Measurements from ENCODE around the gene RENBP.

Gene RENBP

DNA sequence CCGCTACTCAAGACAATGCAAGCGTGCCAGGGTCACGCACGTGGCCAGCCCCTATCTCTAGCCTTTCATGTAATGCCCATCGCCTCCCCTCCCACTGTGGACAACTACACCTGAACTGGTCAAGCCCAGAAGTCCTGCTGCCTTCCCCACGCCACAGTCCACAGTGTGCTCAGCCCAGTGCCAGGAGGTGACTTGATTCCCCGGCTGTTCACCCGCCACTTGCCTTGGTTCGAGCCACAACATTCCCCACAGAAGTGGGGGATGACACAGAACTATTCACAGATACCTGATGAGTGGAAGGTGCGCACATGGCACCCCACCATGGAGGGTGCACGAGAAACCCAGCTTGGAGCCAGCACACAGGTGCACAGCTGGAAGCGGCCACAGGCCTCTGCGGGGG, 25.2 kb downstream of the RENBP start:
- DNase-seq (ENCODE audit: low spot score), result no peak

DNA sequence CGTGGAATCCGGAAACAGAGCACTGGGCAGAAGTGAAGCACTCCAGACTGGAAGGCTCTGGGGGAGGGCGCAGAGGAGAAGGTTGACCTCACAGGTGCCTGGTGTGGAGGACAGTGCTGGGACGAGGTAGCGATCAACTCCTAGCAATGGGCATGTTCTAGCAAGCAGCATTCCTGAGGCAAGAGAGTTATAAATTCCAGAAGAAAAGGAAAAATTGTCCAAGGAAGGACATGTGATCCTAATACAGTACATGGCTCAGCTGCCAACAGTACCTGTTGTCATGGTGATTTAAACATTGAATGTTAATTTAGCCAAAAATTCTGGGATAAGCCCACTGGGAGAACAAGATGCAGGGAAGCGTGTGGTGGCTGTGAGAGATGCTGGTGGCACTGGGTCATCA, 26.6 kb downstream of the RENBP start:
- DNase-seq (ENCODE audit: low spot score), result no peak

DNA sequence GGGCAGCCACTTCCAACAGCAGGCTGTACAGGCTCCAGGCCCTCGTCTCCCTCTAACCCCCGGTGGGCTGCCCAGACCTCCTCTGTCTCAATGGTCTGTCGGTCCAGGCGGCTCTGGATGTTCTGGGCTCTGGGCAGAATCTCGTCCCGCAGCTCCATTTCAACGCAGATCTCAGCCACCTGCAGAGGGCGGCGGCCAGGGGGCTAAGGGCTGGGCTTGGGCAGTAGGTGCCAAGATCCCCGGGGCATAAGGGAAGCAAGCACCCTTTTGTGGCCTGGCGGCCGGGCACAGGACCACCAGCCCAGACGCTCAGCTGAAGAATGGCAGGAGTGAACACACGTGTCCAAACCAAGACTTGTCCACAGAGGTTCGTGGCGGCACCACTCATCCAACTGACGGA, 30.7 kb downstream of the RENBP start:
- no peak for DNase-seq (ENCODE audit: low spot score)

DNA sequence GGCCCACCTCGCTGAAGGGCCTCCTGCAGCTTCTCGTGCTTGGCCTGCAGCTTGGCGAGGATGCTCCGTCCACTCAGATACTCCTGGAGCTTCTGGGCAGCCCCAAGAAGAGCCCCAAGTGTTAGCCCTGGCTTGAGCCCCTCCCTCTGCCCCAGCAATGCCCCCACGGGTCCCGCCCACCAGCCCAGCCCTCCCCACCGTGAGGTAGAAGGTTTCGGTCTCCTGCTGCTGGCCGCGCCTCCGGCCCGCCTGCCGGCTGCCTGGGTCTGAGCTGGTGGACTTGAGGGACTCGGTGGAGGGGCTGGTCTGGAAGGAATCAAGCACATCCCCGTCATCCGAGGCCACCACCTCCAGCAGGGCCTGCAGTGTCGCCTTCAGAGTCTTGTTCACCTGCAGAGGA, 31.2 kb downstream of the RENBP start:
- DNase-seq (ENCODE audit: low spot score), result no peak

DNA sequence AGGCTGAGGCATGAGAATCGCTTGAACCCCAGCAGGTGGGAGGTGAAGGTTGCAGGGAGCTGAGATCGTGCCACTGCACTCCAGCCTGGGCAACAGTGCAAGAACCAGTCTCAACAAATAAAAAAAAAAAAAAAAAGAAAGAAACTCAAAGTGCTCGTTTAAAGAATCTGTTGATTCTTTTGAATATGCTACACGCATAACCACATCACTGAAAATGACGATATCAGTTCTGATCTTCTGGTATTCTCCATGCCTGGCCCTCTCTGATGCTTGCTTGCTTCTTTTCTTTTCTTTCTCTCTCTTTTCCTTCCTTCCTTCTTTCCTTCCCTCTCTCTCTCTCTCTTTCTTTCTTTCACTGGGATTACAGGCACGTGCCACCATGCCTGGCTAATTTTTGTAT, 32.6 kb downstream of the RENBP start:
- DNase-seq (ENCODE audit: low spot score), result no peak

DNA sequence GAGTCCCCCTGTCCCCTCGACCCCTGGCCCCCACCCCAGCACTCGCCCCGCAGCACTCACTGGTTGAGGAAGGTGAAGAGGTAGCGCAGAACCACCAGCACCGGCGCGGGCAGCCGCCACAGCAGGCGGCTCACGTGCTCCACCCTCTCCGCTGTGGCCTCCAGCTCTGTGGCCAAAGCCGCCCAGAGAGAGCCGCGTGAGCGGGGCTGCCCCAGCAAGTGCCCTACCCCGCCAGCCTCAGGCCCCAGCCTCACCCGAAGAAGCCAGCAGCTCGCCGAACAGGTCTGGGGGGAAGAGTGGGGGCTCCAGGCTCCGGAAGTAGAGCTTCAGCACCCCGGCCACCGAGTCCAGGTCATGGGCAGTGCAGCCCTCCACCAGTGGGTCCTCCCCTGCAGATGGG, 34.0 kb downstream of the RENBP start:
- DNase-seq (ENCODE audit: low spot score), result no peak

DNA sequence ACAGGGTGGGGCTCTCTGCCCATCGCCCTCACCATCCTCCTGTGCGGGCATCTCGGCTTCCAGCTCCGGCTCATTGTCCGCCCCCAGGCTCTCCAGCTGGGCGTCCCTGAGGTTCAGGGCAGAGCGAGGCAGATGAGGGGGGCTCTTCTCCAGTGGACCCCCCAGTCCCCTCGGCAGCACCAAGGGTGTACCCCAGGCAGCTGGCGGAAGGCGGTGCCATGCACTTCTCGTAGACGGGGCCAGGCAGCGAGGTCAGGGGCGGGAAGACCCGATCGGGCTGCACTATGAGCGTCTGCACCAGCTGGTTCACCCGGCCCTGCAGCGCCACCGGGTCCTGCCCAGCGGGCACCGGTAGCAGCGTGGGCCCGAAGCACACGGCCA, 34.5 kb downstream of the RENBP start:
- DNase-seq (ENCODE audit: low spot score), result no peak

DNA sequence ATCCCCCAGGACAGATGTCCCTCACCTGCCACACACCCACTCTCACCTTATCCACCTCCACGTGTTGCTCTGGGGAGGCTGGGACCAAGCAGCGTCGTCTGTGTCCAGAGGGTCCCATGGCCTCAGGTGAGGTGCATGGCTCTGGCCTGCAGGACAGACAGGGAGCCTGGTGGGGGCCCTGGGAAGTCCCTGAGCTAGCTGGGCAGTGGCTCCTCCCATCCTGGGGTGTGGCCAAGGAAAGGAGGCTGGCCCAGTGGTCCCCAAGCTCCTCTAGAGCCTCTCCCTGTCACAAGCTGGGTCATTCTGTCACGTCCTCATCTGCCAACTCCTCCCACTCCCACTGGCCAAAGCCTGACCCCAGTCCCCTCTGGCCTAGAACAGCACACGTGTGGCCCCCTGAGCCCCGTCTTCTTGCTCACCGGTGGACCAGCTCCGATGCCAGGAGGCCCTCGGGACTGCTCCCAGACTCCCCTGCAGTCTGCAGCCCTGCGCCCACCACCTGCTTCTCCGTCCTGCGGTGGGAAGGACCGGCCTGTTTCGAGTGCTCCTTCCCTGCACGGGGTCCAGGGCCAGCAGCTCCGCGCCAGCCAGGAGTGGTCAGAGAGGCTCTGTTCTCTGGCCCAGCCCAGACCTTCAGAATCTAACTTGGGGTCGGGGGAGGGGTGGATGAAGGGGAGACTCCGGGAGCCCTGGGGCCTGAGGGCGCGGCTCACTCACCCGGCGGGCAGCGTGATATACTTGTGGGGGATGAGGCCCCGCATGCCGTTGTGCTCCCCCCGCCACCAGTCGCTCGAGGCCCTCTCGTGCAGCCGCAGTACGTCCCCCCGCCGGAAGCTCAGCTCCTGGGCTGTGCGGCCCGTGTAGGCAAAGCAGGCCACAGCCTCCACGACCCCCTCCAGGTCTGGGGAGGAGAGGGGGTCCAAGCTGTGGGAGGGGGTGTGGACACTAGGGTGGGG, 35.1 kb downstream of the RENBP start:
- peak; percentile 46 for DNase-seq (ENCODE audit: low spot score)

DNA sequence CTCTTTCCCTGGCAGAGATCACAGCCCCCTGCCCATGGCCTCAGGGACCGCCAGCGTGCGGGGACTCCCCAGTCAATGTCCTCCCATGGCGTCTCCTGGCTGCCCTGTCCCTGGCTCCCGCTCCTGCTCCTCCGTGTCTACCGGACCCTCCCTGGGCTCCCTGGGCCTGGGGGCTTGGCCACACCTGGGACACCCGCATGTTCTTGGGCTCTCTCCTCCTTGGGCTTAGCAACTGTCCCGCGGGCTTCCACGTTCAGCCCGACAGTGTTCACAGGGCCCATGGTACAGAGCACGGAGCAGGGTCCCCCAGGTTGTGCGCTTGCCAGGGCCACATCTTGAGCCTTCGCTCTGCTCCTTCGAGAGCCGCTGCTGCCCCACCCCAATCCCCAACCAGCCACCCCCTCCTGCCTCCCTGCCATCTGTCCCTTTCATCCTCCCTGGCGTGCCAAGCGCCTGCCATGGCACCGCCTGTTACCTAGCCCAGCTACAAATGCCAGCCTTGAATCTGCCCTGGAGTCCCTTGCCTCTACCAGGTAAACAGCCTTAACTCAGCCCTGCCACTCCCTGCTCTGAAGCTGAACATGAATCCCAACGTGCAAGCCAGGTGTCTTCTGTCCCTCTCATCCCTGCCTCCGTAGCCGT, 36.1 kb downstream of the RENBP start:
- DNase-seq (ENCODE audit: low spot score), result no peak

DNA sequence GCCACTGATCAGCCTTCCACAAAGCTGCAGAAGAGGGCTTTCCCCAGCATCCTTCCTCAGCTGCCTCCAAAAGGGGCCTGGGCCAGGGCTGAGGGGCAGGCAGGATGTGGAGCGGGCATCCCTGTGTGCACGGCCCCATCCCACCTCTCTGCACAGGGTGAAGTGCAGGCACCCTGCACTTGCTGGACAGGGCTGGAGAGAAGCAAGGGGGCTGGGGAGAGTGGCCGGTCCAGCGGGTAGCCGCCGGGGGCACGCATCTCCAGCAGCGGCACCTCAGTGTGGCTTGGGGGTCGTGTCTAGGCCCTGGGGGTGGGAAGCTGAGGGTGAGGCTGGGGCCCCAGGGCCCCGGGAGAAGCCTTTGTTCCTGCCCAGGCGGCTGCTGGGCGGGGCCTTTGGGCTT, 37.0 kb downstream of the RENBP start:
- DNase-seq (ENCODE audit: low spot score), result no peak

DNA sequence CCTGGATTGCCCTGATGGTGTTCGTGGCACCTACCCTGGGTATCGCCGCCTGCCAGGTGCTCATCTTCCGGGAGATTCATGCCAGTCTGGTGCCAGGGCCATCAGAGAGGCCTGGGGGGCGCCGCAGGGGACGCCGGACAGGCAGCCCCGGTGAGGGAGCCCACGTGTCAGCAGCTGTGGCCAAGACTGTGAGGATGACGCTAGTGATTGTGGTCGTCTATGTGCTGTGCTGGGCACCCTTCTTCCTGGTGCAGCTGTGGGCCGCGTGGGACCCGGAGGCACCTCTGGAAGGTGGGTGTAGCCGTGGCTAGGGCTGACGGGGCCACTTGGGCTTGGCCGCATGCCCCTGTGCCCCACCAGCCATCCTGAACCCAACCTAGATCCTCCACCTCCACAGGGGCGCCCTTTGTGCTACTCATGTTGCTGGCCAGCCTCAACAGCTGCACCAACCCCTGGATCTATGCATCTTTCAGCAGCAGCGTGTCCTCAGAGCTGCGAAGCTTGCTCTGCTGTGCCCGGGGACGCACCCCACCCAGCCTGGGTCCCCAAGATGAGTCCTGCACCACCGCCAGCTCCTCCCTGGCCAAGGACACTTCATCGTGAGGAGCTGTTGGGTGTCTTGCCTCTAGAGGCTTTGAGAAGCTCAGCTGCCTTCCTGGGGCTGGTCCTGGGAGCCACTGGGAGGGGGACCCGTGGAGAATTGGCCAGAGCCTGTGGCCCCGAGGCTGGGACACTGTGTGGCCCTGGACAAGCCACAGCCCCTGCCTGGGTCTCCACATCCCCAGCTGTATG, 38.1 kb downstream of the RENBP start:
- DNase-seq (ENCODE audit: low spot score), result no peak

DNA sequence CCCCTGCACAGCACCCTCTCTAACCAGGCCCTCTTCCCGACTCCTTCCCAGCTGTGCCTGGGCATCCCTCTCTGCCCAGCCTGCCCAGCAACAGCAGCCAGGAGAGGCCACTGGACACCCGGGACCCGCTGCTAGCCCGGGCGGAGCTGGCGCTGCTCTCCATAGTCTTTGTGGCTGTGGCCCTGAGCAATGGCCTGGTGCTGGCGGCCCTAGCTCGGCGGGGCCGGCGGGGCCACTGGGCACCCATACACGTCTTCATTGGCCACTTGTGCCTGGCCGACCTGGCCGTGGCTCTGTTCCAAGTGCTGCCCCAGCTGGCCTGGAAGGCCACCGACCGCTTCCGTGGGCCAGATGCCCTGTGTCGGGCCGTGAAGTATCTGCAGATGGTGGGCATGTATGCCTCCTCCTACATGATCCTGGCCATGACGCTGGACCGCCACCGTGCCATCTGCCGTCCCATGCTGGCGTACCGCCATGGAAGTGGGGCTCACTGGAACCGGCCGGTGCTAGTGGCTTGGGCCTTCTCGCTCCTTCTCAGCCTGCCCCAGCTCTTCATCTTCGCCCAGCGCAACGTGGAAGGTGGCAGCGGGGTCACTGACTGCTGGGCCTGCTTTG, 38.9 kb downstream of the RENBP start:
- DNase-seq (ENCODE audit: low spot score), result no peak

DNA sequence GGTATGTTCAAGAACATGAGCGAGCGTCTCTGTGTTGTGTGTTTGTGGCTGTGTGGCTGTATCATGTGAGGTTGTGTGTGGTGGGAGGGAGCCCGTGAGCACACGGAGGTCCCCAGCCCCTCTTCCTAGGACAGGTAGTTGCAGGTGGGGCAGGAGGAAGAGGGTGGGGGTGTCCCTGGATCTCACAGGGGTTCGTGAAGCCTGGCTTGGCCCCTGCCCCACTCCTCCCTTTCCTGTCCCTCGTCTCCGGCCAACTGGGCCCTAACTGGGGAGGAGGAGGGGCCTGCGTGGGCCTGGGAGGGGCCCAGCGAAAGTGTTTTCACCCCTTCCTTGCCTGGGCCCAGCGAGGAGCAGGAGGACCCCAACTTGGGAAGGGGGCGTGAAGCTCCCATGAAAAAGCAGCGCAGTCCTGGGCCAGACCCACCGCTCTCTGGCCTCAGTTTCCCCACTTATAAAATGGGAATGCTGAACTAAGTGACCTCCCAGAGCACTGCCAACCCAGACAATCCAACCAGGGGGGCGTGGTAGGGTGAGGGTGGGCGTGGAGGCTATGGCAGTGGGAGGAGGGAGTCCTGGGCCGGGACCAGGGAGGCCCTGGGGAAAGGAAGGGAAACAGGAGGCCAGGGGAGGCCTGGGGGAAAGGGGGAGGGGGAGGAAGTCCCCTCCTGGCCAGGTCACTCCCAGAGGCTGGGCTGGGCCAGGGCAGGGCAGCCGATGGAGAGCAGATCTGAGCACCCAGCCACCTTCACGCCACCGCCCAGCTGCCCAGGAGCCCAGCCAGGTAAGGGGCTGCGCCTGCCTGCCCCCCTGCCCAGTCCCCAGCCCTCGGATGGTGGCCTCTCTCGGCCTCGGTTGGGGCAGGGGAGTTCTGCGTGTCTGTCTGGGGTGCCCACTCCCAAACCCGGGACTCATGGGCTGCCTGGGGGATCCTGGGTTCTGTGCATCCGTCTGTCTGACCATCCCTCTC, 40.2 kb downstream of the RENBP start, which contains the start of gene AVPR2:
Gene AVPR2, plus strand, starts transcription at position 683 of the 967 bp plus-strand sequence. CDS start 473 bp downstream, outside the sequence.
- peak; percentile 16 for DNase-seq (ENCODE audit: low spot score)

DNA sequence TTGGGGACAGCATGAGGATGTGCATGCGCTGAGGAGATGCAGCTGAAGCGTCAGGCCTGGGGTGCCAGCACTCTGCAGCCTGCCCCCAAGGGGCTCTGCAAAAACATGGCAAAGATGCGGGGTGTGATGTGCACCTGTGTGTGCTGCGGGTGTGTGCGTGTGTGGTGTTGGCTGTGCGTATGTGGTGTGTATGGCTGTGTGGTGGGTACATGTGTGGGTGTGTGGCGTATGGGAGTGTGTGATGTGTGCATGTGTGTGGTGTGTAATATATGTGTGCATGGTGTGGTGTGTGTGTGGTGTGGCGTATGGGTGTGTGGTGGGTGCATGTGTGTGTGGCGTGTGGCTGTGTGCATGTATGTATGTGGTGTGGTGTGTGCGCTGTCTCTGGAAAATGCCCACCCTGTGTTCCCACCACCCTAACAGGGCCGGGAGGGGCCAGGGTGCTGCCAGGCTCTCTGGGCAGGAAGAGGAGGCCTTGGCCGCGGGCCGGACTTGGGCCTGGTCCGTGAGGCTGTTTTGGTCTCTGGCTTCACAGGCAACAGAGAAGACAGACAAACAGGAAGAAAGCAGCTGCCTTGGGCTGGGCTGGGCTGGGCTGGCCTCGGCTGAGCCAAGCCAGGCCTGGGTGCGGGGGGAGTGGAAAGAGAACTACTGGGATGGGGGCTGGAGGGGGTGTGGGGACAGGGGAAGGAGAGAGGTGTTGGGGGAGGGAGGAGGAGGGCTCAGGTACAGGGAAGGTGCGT, 41.0 kb downstream of the RENBP start:
- DNase-seq (ENCODE audit: low spot score), result peak; percentile 30

DNA sequence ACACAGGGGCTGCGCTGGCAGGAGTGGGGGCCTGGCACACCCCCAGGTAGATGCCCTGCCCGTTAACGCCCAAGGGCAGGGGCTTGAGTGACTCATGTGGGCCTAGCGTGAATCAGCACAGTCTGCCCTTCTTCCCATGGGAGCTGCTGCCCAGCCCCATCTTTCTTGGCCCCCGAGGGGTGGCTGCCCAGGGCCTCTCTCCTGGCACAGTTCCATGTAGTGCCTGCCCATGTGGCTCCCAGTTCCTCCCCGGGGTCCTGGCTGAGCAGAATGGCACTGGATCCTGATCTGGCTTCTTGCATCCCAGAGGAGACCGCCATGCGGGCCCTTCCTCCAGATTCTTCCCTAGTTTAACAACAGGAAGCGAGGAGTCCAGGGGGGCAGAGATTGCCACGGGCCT, 42.1 kb downstream of the RENBP start:
- no peak for DNase-seq (ENCODE audit: low spot score)

DNA sequence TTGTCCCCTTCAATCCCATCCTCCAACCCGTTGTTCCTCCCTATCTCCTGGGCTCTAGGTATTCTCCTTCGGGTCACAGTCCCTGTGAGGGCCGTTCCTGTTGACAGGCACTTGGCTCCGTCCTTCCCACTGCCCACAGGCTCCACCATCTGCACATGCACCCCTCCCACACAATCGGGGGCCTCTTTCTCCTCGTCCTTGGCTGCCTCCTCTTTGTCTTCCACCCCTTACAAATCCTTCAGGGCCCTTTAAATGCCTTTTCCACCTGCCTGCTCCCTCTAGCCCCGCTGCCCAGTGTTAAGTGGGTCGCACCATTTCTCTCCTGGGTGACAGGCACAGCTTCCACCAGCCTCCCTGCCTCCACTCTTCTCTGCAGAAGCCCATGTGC, 42.7 kb downstream of the RENBP start:
- DNase-seq (ENCODE audit: low spot score), result no peak

DNA sequence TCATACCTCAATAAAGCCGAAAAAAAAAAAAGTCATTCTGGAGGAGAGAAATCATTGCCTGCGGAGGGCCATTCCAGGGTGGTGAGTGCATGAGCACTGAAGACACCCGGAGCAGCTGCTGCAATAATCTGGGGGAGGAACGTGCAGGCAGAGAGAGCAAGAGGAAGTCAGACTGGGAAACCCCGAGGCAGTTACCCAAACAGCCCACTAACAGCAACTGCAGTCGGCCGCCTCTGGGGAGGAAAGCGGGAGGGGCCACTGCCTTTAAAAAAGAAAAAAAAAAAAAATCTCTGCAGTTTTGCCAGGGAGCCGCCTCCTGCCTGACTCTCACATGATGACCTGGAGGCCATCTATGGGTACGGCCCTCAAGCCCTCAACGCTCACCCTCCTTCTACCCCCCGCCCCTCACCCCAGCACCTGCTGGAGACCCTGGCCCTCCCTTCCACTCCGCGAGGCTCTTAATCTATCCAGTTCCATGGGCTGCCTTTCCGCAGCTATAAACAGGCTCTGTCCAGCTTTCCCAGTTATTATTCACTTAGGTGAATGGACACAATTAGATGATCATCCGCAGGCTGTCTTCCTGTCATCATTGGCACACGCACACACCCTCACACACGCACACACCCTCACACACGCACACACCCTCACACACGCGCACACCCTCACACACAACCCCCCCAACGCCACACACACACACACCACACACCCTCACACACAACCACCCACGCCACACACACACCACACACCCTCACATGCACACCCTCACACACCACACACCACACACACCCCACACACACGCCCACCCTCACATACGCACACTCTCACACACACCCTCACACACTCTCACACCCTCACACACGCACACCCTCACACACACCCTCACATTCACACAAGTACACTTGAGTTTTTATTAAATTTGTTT, 43.4 kb downstream of the RENBP start:
- DNase-seq (ENCODE audit: low spot score), result peak; percentile 82

DNA sequence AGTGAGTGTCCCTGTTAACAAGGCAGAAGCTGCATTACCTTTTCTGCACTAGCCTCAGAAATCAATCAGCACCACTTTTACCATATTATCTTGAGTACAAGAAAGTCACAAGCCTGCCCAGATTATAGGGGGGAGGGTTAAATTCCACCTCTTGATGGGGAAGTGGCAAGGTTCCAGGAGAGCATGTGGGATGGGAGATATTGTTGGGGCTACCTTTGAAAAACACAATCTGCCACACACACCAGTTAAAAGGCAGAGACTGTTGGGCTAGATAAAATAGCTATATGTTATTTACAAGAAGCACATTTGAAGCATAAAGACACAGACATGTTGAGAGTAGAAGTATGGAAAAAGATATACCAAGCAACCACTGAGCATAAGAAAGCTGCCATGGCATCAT, 46.5 kb downstream of the RENBP start:
- no peak for DNase-seq (ENCODE audit: low spot score)

DNA sequence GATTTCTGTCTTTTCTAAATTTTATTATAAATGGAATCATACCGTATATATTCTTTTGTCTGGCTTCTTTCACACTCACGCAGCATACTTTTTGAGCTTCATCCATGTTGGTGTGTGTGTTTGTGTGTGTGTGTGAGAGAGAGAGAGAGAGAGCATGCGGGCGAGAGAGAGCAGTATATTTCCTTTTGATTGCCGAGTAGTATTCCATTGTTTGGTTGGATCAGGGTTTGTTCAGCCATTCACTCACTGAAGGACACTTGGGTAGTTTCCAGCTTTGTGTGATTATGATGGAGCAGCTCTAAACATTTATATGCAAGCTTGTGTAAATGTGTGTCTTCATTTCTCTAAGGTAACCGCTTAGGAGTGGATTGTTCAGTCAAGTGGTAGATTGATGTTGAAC, 55.3 kb downstream of the RENBP start:
- no peak for DNase-seq (ENCODE audit: low spot score)

Measured in NAMALWA (cell line).